ENCODE results near the gene NRCAM.
"Not testable (repeated sequence)": the region's sequence is repeated elsewhere in the genome, so short reads cannot be mapped to it uniquely, and the experiment has no call there.

NRCAM gene

GRCh38 chr7:108455998-108456677 is at the start of gene NRCAM:
NRCAM (minus strand) TSS chr7:108456436; CDS start chr7:108240064, 216,372 bp downstream.
- DNase-seq: no peak

GRCh38 chr7:108504576-108504975 is 48.3 kb upstream of the NRCAM start:
- not testable (repeated sequence) for DNase-seq

- DNase-seq: no peak
Measured at GRCh38 chr7:108503112-108504026, 47.1 kb upstream of the NRCAM start.

- no peak for DNase-seq
Measured at GRCh38 chr7:108499566-108499965, 43.3 kb upstream of the NRCAM start.

GRCh38 chr7:108498481-108498880 is 42.2 kb upstream of the NRCAM start:
- no peak for DNase-seq

GRCh38 chr7:108497082-108497725 is 41.0 kb upstream of the NRCAM start:
- no peak for DNase-seq

- no peak for DNase-seq
Measured at GRCh38 chr7:108492742-108493141, 36.5 kb upstream of the NRCAM start.

GRCh38 chr7:108488768-108489538 is 32.7 kb upstream of the NRCAM start:
- DNase-seq: no peak

GRCh38 chr7:108487646-108488045 is 31.4 kb upstream of the NRCAM start:
- DNase-seq: no peak

GRCh38 chr7:108486291-108486966 is 30.2 kb upstream of the NRCAM start:
- no peak for DNase-seq

GRCh38 chr7:108484137-108484536 is 27.9 kb upstream of the NRCAM start:
- DNase-seq: no peak

GRCh38 chr7:108480311-108480710 is 24.1 kb upstream of the NRCAM start:
- no peak for DNase-seq

GRCh38 chr7:108479751-108480150 is 23.5 kb upstream of the NRCAM start:
- DNase-seq: no peak

- DNase-seq: no peak
Measured at GRCh38 chr7:108479118-108479517, 22.9 kb upstream of the NRCAM start.

GRCh38 chr7:108468246-108468645 is 12.0 kb upstream of the NRCAM start:
- DNase-seq: no peak

- no peak for DNase-seq
Measured at GRCh38 chr7:108467391-108467790, 11.2 kb upstream of the NRCAM start.

GRCh38 chr7:108466322-108466721 is 10.1 kb upstream of the NRCAM start:
- not testable (repeated sequence) for DNase-seq

- DNase-seq: no peak
Measured at GRCh38 chr7:108464743-108465142, 8.5 kb upstream of the NRCAM start.

GRCh38 chr7:108463613-108464012 is 7.4 kb upstream of the NRCAM start:
- no peak for DNase-seq

- DNase-seq: no peak
Measured at GRCh38 chr7:108461840-108462239, 5.6 kb upstream of the NRCAM start.

- no peak for DNase-seq
Measured at GRCh38 chr7:108460964-108461363, 4.7 kb upstream of the NRCAM start.

GRCh38 chr7:108459922-108460551 is 3.8 kb upstream of the NRCAM start:
- no peak for DNase-seq
